Pulmonary artery endothelial cell (primary cell): Measurements from ENCODE around the gene SCPEP1. TPM values are rescaled to one million over a fixed set of nuclear protein-coding genes. Genes with fewer than 3 reads are reported as not detected.

Experiments
- DNase-seq: peaks from one replicate; pipeline ENCODE4 v3.0.0-alpha.2; 2011; ENCODE audit warnings: low read depth, low spot score
- total RNA-seq: library from RNA; depleted of rRNA; stranded (reverse); fragments of >200 nt; gene quantifications from 2 replicates; pipeline ENCODE4 v1.2.3, GENCODE V29; 2014

The SCPEP1 gene
- total RNA-seq, 1 donor from 2014 or later: 32.6 TPM

- no peak for DNase-seq
Measured at GRCh38 chr17:57038486-57038885, 60.6 kb downstream of the SCPEP1 start.

- no peak for DNase-seq
Measured at GRCh38 chr17:57040571-57040970, 62.6 kb downstream of the SCPEP1 start.

- DNase-seq: no peak
Measured at GRCh38 chr17:57043276-57043675, 65.3 kb downstream of the SCPEP1 start.

GRCh38 chr17:57044976-57045867 is 67.3 kb downstream of the SCPEP1 start:
- DNase-seq: no peak

- DNase-seq: no peak
Measured at GRCh38 chr17:57045868-57046704, 68.2 kb downstream of the SCPEP1 start.

GRCh38 chr17:57046749-57047148 is 68.8 kb downstream of the SCPEP1 start:
- DNase-seq: no peak

GRCh38 chr17:57048096-57048495 is 70.2 kb downstream of the SCPEP1 start:
- no peak for DNase-seq

- DNase-seq: no peak
Measured at GRCh38 chr17:57050306-57050705, 72.4 kb downstream of the SCPEP1 start.

GRCh38 chr17:57051886-57052361 is 74.0 kb downstream of the SCPEP1 start:
- no peak for DNase-seq

Other genes starting within 250 kb of the SCPEP1 start
- gene C17orf67, start 144.2 kb upstream of the SCPEP1 start, total RNA-seq: 1.3 and 1.4 TPM in 2 replicates
- 6.9 and 12.3 TPM in 2 replicates for gene DGKE, start 144.0 kb upstream of the SCPEP1 start, total RNA-seq
- 27.5 and 32.9 TPM in 2 replicates for gene TRIM25, start 64.1 kb upstream of the SCPEP1 start, total RNA-seq
- 14.7 and 18.9 TPM in 2 replicates for gene COIL, start 17.1 kb upstream of the SCPEP1 start, total RNA-seq
- gene AKAP1, start 107.1 kb downstream of the SCPEP1 start, total RNA-seq: 26.6 and 31.0 TPM in 2 replicates